GM13977 (cell line): Measurements from ENCODE around the gene CNGA4.

Experiments
- DNase-seq: peaks from one replicate; pipeline ENCODE4 v3.0.0; 2012; ENCODE audit warnings: low spot score
- in situ Hi-C: fragments of 300-500 bp; cut with MboI; formaldehyde crosslinking; loops from one replicate; pipeline ENCODE4 v1.12.0; 2022; ENCODE audit warnings: low sequenced_read_pairs, low pct_unique_long_range_greater_than_20kb, mixed read lengths, inconsistent platforms; ENCODE audit not compliant: unreplicated experiment
- TF ChIP-seq, protein P1 (sequence below): IDR thresholded peaks from 2 replicates; pipeline ENCODE4 v1.5.1; 2012; ENCODE audit warnings: mild to moderate bottlenecking, control low read depth; ENCODE audit not compliant: insufficient read depth; ENCODE audit errors: extremely low read depth, missing control alignments

Gene CNGA4, protein sequence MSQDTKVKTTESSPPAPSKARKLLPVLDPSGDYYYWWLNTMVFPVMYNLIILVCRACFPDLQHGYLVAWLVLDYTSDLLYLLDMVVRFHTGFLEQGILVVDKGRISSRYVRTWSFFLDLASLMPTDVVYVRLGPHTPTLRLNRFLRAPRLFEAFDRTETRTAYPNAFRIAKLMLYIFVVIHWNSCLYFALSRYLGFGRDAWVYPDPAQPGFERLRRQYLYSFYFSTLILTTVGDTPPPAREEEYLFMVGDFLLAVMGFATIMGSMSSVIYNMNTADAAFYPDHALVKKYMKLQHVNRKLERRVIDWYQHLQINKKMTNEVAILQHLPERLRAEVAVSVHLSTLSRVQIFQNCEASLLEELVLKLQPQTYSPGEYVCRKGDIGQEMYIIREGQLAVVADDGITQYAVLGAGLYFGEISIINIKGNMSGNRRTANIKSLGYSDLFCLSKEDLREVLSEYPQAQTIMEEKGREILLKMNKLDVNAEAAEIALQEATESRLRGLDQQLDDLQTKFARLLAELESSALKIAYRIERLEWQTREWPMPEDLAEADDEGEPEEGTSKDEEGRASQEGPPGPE

DNA sequence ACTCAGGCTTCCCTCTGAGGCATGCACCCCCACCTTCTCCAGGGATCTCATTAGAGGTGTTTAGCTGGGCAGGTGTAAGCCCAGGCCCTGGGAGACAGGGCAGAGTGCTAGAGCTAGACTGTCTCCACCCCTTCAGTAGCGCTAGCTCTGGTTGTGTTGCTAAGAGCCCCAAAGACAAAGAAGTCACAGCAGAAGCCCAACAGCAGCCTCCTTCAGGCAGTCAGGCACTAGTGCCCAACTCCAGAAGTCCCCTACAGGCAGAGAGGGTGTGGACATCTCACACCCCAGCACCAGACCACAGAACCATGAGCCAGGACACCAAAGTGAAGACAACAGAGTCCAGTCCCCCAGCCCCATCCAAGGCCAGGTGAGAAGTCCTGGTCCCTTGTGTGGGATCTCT lies at the start of gene CNGA4:
CNGA4 (plus strand) TSS at position 188 of the 400 bp plus-strand sequence; CDS start at position 306, 118 bp downstream.
- no peak for DNase-seq
- TF ChIP-seq, protein P1, sequence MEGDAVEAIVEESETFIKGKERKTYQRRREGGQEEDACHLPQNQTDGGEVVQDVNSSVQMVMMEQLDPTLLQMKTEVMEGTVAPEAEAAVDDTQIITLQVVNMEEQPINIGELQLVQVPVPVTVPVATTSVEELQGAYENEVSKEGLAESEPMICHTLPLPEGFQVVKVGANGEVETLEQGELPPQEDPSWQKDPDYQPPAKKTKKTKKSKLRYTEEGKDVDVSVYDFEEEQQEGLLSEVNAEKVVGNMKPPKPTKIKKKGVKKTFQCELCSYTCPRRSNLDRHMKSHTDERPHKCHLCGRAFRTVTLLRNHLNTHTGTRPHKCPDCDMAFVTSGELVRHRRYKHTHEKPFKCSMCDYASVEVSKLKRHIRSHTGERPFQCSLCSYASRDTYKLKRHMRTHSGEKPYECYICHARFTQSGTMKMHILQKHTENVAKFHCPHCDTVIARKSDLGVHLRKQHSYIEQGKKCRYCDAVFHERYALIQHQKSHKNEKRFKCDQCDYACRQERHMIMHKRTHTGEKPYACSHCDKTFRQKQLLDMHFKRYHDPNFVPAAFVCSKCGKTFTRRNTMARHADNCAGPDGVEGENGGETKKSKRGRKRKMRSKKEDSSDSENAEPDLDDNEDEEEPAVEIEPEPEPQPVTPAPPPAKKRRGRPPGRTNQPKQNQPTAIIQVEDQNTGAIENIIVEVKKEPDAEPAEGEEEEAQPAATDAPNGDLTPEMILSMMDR: no peak
- in situ Hi-C loops: no loop called here

DNA sequence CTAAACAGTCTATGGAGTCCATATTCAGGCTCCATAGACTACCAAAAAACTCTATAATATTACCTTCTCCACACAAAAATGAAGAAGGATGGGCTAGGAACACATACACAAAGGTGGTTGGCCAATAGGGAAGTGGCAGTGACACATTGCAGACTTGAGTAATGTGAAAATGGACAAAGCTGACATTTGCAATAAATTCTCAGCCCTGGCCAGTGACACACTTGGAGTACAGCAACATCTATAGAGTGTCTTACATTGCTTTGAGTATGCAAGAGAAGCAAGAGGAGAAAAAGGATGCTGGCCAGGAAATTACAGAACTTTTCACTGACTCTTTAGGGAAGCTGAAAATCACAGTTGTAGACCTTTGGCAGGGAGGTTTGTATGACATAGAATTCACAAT lies 47.1 kb upstream of the CNGA4 start:
- in situ Hi-C loops: no loop called here

DNA sequence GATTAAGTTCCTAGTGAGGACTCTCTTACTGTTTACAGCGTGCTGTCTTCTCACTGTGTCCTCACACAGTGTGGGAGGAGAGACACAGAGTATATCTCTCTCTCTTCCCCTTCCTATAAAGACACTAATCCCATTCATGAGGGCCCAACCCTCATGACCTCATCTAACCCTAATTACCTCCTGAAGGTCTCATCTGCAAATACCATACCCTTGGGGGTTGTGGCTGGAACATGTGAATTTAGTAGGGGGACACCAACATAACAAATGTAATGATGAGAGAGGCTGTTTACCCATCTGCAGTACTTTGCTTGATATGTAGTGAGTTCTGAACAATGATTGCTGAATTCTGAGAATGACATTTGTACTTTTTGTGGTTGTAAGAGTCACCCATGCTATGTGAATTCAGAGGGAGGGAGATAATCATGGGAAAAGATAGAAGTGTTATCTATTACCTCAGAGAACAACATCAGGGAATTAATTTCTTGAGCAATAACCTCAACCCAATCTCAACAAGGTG lies 44.8 kb upstream of the CNGA4 start:
- TF ChIP-seq, protein P1: no peak
- in situ Hi-C loops: no loop called here
- DNase-seq: no peak

More for the DNA sequence above, 47.1 kb upstream of the CNGA4 start:
- DNase-seq: no peak
- TF ChIP-seq, protein P1: no peak

DNA sequence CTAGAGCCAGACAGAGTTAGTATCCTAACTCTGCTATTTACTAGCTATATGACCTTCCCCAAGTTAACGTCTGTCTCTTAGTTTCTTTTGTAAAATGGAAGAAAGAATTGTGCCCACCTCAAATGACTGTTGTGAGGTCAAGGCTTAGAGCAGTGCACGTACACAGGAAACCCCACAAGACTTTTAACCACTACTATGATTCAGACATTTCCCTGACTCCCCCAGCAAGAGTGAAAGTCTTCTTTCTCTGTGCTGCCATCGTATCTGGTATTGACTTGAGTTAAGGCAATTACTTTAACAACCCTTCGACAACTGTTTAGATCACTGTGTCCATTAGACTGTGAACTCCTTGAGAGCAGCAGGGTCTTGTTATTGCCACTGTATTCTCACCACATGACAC lies 42.5 kb upstream of the CNGA4 start:
- in situ Hi-C loops: no loop called here
- DNase-seq: no peak
- TF ChIP-seq, protein P1: no peak

DNA sequence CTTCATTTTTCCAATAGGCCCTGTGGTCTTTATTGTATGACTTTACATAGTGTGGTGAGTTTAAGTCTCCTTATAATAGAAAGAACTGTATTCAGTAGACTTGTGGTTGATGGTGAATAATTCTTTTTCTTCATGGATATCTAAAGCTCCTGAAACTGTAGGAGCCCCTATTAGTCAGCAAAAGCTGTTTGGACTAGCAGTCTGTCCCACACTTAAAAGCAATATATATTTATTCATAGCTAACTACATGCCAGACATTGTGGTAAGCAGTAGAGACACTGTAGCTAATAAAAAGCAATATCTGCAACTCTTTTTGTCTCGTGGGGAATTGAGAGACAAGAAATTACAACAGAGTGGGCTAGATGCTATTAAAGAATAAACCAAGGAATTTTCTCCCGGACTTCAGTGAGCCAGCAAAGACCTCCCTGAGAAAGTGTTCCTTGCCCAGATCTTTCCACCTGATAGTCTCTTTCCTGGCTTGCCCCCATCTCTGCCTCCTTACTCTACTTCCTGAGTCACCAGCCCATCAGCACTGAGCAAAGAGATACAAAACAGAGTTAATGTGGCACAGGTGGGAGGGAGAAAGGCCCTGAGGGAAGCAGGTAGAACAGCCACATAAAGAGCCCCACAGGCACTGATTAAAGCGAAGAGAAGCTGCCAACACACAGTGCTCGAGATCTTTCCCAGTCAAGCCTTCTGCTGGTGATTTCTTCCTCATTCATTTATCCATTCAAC lies 41.3 kb upstream of the CNGA4 start:
- TF ChIP-seq, protein P1: no peak
- in situ Hi-C loops: no loop called here
- no peak for DNase-seq

DNA sequence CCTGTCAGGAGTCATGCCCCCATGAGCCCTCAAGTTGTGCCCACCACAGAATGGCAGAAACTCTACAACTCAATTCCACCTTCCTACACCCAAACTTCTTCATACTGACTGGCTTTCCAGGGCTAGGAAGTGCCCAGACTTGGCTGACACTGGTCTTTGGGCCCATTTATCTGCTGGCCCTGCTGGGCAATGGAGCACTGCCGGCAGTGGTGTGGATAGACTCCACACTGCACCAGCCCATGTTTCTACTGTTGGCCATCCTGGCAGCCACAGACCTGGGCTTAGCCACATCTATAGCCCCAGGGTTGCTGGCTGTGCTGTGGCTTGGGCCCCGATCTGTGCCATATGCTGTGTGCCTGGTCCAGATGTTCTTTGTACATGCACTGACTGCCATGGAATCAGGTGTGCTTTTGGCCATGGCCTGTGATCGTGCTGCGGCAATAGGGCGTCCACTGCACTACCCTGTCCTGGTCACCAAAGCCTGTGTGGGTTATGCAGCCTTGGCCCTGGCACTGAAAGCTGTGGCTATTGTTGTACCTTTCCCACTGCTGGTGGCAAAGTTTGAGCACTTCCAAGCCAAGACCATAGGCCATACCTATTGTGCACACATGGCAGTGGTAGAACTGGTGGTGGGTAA lies 39.6 kb upstream of the CNGA4 start, which contains the start of gene OR52W1:
OR52W1 (plus strand) TSS at position 51 of the 637 bp plus-strand sequence; CDS start at position 51, 0 bp downstream.
- TF ChIP-seq, protein P1: no peak
- DNase-seq: no peak
- in situ Hi-C loops: no loop called here
